Fibroblast of the aortic adventitia (primary cell): ENCODE results near the gene DNM1. TPM values are rescaled to one million over a fixed set of nuclear protein-coding genes. Genes with fewer than 3 reads are reported as not detected.

Experiments used
- DNase-seq: peaks from one replicate; pipeline ENCODE4 v3.0.0-alpha.2; 2010; ENCODE audit warnings: low read depth
- H3K4me3 ChIP-seq: 2 replicates; pipeline ENCODE4 v1.5.1; 2011; ENCODE audit warnings: low read depth, mild to moderate bottlenecking, control low read depth, low read length, moderate library complexity
- total RNA-seq: library from RNA; depleted of rRNA; stranded (reverse); fragments of >200 nt; gene quantifications from 2 replicates; pipeline ENCODE4 v1.2.3, GENCODE V29; 2012; ENCODE audit warnings: low replicate concordance
- TF ChIP-seq, protein P1 (sequence below): IDR thresholded peaks from 2 replicates; pipeline ENCODE4 v1.5.1; 2011; ENCODE audit warnings: mild to moderate bottlenecking, low read length, control low read depth, inconsistent platforms; ENCODE audit not compliant: insufficient read depth

Gene DNM1
- total RNA-seq, 1 donor: 57.4 TPM

DNA sequence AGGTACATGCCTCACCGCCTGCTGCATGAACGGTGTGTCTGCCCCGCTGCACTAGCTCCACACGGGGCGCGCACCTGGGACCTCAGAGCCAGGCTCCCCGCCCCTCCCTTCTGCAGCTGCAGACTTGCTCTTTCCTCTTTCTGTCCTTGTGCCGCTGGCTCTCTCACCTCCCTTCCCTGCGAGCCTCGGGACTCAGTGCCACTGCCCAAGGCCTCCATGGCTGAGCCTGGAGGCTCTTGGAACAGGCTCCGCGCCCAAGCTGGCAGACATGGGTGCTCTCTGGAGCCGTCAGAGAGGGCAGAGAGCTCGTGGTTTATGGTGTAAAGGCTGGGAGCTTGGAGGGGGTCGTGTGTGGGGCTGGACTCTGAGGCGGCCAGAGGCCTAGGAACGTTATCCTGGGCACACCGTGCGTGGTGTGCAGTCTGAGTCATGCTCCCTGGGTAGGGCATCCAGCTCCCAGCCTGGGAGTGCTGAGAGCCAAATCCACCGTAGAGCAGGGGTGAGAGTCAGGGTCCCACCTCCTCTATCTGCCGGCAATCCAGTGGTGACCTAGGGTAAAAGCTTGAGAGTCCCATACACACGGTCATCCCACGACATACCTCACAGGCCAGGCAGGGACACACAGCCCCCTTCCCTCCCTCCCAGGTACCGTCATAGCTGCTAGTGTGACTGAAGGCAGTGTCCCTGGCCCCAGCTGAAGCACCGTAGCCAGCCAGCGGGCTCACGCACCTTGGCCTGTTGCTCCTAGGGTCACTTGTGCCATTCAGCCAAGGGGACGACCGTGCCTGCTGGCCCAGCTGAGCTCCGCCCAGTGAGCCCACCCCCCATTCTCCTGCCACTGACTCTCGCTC lies 50.2 kb downstream of the DNM1 start:
- TF ChIP-seq, protein P1, sequence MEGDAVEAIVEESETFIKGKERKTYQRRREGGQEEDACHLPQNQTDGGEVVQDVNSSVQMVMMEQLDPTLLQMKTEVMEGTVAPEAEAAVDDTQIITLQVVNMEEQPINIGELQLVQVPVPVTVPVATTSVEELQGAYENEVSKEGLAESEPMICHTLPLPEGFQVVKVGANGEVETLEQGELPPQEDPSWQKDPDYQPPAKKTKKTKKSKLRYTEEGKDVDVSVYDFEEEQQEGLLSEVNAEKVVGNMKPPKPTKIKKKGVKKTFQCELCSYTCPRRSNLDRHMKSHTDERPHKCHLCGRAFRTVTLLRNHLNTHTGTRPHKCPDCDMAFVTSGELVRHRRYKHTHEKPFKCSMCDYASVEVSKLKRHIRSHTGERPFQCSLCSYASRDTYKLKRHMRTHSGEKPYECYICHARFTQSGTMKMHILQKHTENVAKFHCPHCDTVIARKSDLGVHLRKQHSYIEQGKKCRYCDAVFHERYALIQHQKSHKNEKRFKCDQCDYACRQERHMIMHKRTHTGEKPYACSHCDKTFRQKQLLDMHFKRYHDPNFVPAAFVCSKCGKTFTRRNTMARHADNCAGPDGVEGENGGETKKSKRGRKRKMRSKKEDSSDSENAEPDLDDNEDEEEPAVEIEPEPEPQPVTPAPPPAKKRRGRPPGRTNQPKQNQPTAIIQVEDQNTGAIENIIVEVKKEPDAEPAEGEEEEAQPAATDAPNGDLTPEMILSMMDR: no peak
- no peak overlapping the region for H3K4me3 ChIP-seq
- no peak for DNase-seq

DNA sequence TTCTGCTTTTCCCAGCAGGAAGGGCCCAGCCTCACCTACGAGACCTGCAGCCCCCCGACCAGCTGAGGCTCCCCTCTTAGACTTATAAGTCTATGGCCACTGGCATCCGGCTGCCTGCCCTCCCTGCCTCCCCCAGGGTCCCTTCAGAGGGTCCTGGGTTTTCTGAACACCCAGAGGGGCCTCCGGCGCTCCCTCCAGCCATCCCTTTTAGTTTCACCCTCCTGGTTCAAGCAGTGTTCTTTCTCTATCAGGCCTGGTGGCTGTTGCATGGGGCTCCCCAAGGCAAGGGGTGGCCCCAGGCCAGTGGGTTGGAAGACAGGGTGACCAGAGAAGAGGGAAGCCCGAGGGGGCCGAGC lies 50.8 kb downstream of the DNM1 start:
- H3K4me3 ChIP-seq: no peak overlapping the region
- no peak for DNase-seq
- TF ChIP-seq, protein P1: no peak

DNA sequence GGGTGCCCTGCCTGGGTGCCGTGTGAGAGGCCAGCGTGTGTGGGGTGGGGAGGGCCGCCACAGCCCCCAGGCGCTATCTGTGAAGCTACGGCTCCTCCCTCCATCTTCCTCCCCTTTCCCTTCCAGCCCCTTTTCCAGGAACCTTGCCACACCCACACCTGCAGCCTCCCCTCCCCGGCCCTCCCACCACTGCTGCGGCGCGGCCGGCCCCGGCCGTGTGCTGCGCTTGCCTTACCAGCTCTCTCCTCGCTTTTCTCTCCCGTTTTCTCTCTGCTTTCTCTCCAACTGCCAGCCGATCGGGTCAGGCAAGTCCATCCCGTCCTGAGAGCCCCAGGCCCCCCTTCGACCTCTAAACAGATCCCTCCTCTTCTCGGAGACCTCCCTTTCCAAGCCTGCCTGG lies 51.2 kb downstream of the DNM1 start:
- TF ChIP-seq, protein P1: no peak
- H3K4me3 ChIP-seq: no peak overlapping the region
- no peak for DNase-seq

DNA sequence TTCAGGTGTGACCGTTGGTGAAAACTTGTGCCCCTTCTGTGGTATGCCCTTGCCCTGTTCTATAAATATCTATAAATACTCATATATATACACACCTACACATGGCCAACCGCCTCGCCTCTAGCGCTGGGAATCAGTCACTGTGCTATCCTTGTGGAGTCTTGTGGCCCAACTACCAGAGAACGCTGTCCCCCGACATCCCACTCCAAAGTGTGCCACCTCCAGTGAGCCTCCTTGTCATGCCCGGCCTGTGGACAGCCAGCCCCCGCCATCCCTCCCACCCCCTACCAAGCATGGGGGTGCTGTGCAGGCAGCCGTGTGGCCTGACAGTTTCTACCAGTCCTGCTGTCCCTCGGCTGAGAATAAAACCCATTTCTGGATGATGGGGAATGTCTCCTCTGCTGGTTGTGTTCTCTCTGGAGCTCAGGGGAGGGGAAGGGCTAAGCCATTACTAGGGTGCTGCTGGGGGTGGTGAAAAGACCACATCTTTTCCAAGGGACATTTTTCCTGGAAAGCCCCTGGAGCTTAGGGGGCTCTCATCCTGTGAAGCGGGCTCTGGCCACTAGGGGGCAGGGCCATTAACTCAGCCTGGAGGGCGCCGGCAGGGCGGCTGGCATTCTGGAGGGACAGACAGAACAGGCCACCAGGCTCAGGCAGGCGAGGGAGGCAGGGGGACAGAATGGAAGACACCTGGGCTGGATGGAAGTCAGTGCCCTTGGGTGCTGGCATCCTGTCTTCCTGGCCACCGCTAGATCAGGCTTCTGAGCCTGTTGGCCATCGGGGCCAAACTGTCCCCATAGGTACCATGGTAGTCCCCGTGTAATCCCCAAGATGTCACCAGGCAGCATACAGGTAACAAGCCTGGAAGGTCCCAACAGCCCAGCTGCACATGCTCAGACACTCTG lies 51.9 kb downstream of the DNM1 start:
- peak; percentile 54 for DNase-seq
- H3K4me3 ChIP-seq: no peak overlapping the region
- TF ChIP-seq, protein P1: peak; percentile 90

DNA sequence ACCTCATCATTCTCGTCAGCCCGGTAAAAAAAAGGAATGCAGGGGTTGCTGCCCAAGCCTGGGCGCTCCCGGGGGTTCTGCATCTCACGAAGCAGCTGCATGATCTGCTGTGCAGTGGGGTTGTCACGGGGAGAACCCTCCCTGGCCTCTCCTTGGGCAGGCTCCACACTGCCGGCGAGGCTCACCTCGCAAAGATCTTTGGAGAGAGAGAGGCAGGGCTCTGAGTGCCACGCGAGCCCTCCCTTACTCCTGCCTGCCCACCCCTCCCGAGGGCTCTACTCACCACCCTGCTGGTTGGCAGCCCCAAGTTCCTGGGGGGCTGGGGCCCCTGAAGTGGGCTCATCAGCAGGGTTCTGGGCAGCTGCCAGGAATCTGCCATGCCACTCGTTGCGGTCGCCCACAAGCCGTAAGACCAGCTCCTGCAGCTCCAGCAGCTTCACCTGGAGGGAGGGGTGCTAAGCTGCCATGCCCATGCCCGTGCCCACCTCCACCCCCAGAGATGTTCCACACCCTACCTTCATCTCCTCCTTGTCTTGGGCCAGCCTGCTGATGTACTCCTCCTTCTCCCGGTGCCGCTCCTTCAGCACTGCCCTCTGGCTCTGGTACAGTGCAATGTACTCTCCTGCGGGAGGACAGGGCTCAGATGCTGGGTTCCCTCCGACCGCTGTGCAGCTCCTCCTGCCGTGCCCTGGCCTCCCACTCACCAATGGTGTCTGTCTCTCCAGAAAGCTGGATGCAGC lies 54.1 kb downstream of the DNM1 start:
- TF ChIP-seq, protein P1: no peak
- no peak overlapping the region for H3K4me3 ChIP-seq
- no peak for DNase-seq

DNA sequence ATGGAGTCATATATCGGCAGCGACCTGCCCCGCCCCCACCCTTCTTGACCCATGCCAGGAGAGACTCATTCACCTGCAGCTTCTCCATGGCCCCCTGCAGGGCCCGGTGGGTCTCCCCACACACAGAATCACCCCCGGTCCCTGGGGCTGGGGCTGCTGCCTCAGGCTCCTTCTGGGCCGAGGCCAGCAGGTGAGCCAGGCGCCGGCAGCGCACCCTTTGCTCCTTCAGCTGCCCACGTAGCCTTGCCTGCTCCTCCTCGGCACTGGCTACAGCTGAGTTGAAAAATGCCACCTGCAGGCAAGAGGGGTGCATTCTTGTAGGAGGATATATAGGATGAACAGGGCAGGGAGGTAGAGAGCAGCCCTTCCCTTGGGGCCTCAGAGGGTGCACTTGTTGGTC lies 54.7 kb downstream of the DNM1 start:
- no peak overlapping the region for H3K4me3 ChIP-seq
- DNase-seq: no peak
- TF ChIP-seq, protein P1: no peak
